ENCODE data around the gene ZSWIM7. TPM values are rescaled to one million over a fixed set of nuclear protein-coding genes. Genes with fewer than 3 reads are reported as not detected.

Gene ZSWIM7
- total and polyA plus RNA-seq, 2 of the 4 experiments (the other 2 are of a cell fraction): 6.8 to 12.1 TPM

DNA sequence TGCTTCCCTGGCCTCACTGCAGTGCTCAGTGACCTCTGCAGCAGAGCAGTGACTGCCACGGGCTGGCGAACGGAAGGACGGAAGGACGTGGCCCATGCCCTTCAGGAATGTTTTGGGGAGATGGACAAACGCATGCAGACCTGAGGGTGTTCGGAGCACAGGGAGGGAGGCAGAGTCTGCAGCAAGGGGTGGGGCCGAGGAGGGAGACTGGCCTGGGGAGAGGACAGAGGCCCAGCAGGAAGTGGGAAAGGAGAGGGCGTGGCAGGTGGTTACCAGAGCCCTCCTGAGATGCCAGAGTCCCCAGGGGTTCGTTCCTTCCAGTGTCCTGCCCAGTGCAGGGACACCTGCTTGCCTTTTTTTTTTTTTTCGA lies 32.6 kb downstream of the ZSWIM7 start:
- Histone ChIP-seq H4K8ac (ENCODE audit: low read depth in 2 of 2, low read length in 2 of 2) (peak overlapping the region; percentile 23 to 81; a peak in 3 of 4 replicates), H3K9me3 (ENCODE audit: control insufficient read depth, insufficient read depth, low read length) (no peaks in the 10 kb centered on the region), H2BK20ac (ENCODE audit: low read depth, low read length) (no peak overlapping the region), H2AFZ (replicated peaks; ENCODE audit: low read length, poor library complexity) (peak overlapping the region; percentile 46), H3K4me1 (ENCODE audit: control insufficient read depth, insufficient read depth, low read length) (peaks cover 17% of the 10 kb centered on the region), H2AK5ac (ENCODE audit: low read depth, low read length) (peak overlapping the region; percentile 74; the same call in 1 of the 2 replicates), H3K79me1 (ENCODE audit: low read depth in 1 of 2, low read length in 2 of 2) (peaks cover 31 to 45% of the 10 kb centered on the region in 2 experiments), H3K23ac (ENCODE audit: low read depth, low read length) (peak overlapping the region; percentile 87; the same call in 1 of the 2 replicates), H3K27ac (ENCODE audit: insufficient read depth, low read length) (peak overlapping the region; percentile 21), H2AK9ac (replicated peaks; ENCODE audit: low read depth, low read length, poor library complexity) (peak overlapping the region; percentile 67), H3K27me3 (ENCODE audit: control insufficient read depth, insufficient read depth, low read length) (no peaks in the 10 kb centered on the region), H3K56ac (ENCODE audit: extremely low read depth, insufficient read depth, low read length) (no peak overlapping the region), H4K5ac (ENCODE audit: low read depth, low read length) (peak overlapping the region; percentile 41; the same call in 1 of the 2 replicates), H2BK120ac (ENCODE audit: low read depth, low read length) (peak overlapping the region; percentile 39), H4K20me1 (ENCODE audit: insufficient read depth, low read length) (no peaks in the 10 kb centered on the region), H2BK5ac (ENCODE audit: low read depth, low read length, poor library complexity, severe bottlenecking) (peak overlapping the region; percentile 12), H3K18ac (ENCODE audit: low read depth, low read length) (peak overlapping the region; percentile 18; the same call in 1 of the 2 replicates), H3K9me1 (ENCODE audit: insufficient read depth, low read length) (peaks cover 33% of the 10 kb centered on the region), H4K91ac (ENCODE audit: insufficient read depth, low read depth, low read length) (peak overlapping the region; percentile 50; the same call in 1 of the 2 replicates), H3K4me3 (ENCODE audit: insufficient read depth, low read depth, low read length) (no peak overlapping the region), H3K14ac (replicated peaks; ENCODE audit: low read depth, low read length) (peak overlapping the region; percentile 69), H3K36me3 (ENCODE audit: control insufficient read depth, insufficient read depth, low read length) (0 out of 2 replicates have a peak, but pooled peaks cover 1% of the 10 kb centered on the region), H3K4ac (ENCODE audit: low read depth, low read length) (peak overlapping the region; percentile 74), H3K4me2 (ENCODE audit: low read depth, low read length) (no peak overlapping the region), H2BK15ac (ENCODE audit: low read depth, low read length) (0 out of 3 replicates have a peak overlapping the region, but pooled peaks have one; percentile 20), H3K9ac (ENCODE audit: low read depth, low read length) (0 out of 2 replicates have a peak overlapping the region, but pooled peaks have one; percentile 12)
- dilution Hi-C loops (cut with HindIII; ENCODE audit: low sequenced_read_pairs, unreplicated experiment): no loop called here
- no TSS peak for BruUV-seq (replicated peaks)
- POLR2A ChIA-PET (ENCODE audit: unreplicated experiment): no interaction called here
- intact Hi-C loops (cut with micrococcal nuclease): no loop called here
- in situ Hi-C loops (cut with MboI; ENCODE audit: low sequenced_read_pairs): loop anchor here (25.0 kb wide), 1 partner anchor 705 kb away; the partner anchor contains the start of gene PMP22
- DNase-seq (no peak), ATAC-seq (ENCODE audit: low read depth) (peak; percentile 6; the same call in 1 of the 2 replicates)
- CTCF ChIA-PET: no interaction called here
- WGBS, 2 experiments (ENCODE audit: extremely low coverage in 2 of 2, insufficient read length in 1 of 2): 79% methylated on average over 5 of the region's 11 CpGs; no CpG with 5 or more reads in 1 of the 2 experiments
- TF ChIP-seq BHLHE40 (IDR thresholded peaks at IDR 0.05; ENCODE audit: low read depth, low read length): no peak
- no peak for TF ChIP-seq RAD21 (IDR thresholded peaks at IDR 0.05; ENCODE audit: low read length)
- TF ChIP-seq CEBPB (IDR thresholded peaks at IDR 0.05; ENCODE audit: low read depth, low read length): no peak
- TF ChIP-seq SMC3 (IDR thresholded peaks at IDR 0.05; ENCODE audit: low read depth, low read length): no peak
- no peak for TF ChIP-seq RCOR1 (IDR thresholded peaks at IDR 0.05; ENCODE audit: insufficient replicate concordance, low read length)
- TF ChIP-seq NFE2L2 (IDR thresholded peaks at IDR 0.05; ENCODE audit: low read depth, low read length): no peak
- no peak for TF ChIP-seq MAZ (IDR thresholded peaks at IDR 0.05; ENCODE audit: borderline replicate concordance, low read depth, low read length)
- TF ChIP-seq, protein P1, sequence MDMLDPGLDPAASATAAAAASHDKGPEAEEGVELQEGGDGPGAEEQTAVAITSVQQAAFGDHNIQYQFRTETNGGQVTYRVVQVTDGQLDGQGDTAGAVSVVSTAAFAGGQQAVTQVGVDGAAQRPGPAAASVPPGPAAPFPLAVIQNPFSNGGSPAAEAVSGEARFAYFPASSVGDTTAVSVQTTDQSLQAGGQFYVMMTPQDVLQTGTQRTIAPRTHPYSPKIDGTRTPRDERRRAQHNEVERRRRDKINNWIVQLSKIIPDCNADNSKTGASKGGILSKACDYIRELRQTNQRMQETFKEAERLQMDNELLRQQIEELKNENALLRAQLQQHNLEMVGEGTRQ (IDR thresholded peaks at IDR 0.05; ENCODE audit: low read depth, low read length): no peak
- no peak for TF ChIP-seq MXI1 (IDR thresholded peaks at IDR 0.05; ENCODE audit: borderline replicate concordance, low read depth, low read length)

Measured in IMR-90 (cell line).